Immature natural killer cell (primary cell): Measurements from ENCODE around the gene GPR75. TPM values are rescaled to one million over a fixed set of nuclear protein-coding genes. Genes with fewer than 3 reads are reported as not detected.

Experiments used
- DNase-seq, 3 donors: peaks; one replicate each; pipeline ENCODE4 v3.0.0; 2022; ENCODE audit warnings: mixed read lengths in 1 of 3
- H3K27ac Mint-ChIP-seq, 6 donors: one replicate each; pipeline ENCODE4 v1.8.0; 2020; ENCODE audit warnings: mixed read lengths in 6 of 6, mild to moderate bottlenecking in 5 of 6, inconsistent platforms in 4 of 6, moderate library complexity in 3 of 6
- H3K27me3 Mint-ChIP-seq, 3 donors: one replicate each; pipeline ENCODE4 v1.8.0; 2020 to 2021; ENCODE audit warnings: low read depth in 3 of 3, mild to moderate bottlenecking in 3 of 3, mixed read lengths in 3 of 3, moderate library complexity in 3 of 3, inconsistent platforms in 1 of 3
- H3K36me3 Mint-ChIP-seq, 3 donors: one replicate each; pipeline ENCODE4 v1.8.0; 2020; ENCODE audit warnings: mixed read lengths in 3 of 3, inconsistent platforms in 2 of 3, mild to moderate bottlenecking in 2 of 3
- H3K4me1 Mint-ChIP-seq, 2 donors: one replicate each; pipeline ENCODE4 v1.8.0; 2020; ENCODE audit warnings: inconsistent platforms in 2 of 2, mild to moderate bottlenecking in 2 of 2, mixed read lengths in 2 of 2, moderate library complexity in 1 of 2
- H3K4me3 Mint-ChIP-seq, 5 donors: one replicate each; pipeline ENCODE4 v1.8.0; 2020; ENCODE audit warnings: mild to moderate bottlenecking in 5 of 5, mixed read lengths in 5 of 5, inconsistent platforms in 3 of 5, moderate library complexity in 3 of 5
- H3K9me3 Mint-ChIP-seq, 6 donors: one replicate each; pipeline ENCODE4 v1.8.0; 2020; ENCODE audit warnings: mild to moderate bottlenecking in 6 of 6, mixed read lengths in 6 of 6, inconsistent platforms in 4 of 6, moderate library complexity in 3 of 6
- polyA plus RNA-seq, 3 donors: library from polyadenylated mRNA; unstranded; fragments of 300-500 nt; fragmentation: Illumina TruSeq; gene quantifications; one replicate each; pipeline ENCODE4 v1.2.3, GENCODE V29; 2021

GPR75 gene
- polyA plus RNA-seq: not detected

DNA sequence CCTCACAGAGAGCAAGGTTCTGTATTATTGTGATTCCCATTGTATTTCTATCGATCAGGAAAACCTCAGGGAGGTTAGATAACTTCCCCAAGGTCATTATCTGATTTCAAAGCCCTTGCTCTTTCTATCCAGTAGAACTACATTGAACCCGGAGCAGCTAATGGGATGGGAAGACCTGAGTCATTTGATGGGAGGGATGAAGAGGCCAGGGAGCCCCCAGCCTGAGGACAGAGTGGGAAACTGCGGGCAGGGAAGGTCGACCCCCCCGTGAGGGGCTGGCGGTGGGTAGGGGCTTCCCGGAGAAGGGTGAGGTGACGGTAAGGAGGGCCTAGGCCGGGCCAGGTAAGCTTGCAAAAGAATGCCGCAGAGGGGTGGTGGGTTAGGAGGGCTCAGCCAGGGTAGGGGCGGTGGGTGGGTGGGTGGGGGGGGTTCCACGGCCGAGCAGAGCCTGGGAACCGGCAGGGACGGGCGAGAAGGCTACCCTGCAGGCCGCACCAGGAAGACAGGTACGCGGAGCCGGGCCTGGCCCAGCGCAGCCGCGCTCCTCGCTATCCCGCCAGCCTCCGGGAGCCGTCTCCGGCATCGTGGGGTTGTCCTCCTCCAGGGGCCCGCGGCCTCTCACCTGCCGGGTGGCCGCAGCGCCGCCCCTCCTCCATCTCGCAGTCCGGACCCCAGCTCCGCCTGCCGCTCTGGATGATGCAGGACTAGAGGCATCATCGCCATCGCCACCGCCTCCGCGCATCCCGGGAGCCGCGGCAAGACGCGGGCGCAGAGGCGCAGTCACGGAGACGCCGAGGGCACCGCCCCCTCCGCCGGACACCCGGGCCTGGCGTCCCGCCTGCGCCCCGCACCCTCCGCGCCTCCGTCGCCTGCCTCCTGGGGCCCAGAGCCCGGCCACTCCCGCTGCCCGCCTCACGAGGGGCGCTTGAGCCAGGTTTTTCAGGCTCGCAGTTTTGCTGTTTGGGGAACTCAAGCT is at the start of gene GPR75:
Gene GPR75, minus strand, starts transcription at position 762 of the 976 bp plus-strand sequence. CDS start 5,211 bp downstream, outside the sequence.
- DNase-seq: no peak
- peaks cover 0 to 16% (median 9%) of the 10 kb centered on the region in 3 donors for H3K36me3 Mint-ChIP-seq
- H3K4me1 Mint-ChIP-seq: peaks cover 0 to 11% of the 10 kb centered on the region in 2 donors
- no peak within 1 kb of the TSS for H3K4me3 Mint-ChIP-seq
- peak within 1 kb of the TSS in 1 of 6 donors; percentile 6 for H3K27ac Mint-ChIP-seq
- H3K27me3 Mint-ChIP-seq: peaks cover 0 to 5% (median 0%) of the 10 kb centered on the region in 3 donors
- H3K9me3 Mint-ChIP-seq: no peaks in the 10 kb centered on the region

DNA sequence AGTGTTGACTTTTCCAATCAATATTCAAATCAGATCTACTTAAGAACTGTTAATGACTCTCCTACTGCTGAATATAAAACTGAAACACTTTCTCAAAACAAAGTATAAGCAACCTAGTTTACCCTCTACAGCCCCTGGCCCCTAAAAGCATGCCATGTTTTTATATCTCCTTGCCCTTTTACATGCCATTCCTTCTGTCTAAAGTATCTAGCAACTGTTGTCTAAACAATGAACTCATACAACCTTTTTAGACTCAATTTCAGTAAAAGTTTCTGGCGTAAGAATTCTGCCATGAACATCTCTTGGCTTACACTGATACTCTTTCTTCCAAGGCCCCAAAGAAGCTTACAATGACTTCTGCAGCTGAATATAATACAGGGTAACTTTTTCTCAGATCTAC is 47.8 kb upstream of the GPR75 start:
- peaks cover 0 to 18% of the 10 kb centered on the region in 2 donors for H3K4me1 Mint-ChIP-seq
- peak overlapping the region in 5 of 6 donors; percentile 25 to 68 (median 39) for H3K27ac Mint-ChIP-seq

DNA sequence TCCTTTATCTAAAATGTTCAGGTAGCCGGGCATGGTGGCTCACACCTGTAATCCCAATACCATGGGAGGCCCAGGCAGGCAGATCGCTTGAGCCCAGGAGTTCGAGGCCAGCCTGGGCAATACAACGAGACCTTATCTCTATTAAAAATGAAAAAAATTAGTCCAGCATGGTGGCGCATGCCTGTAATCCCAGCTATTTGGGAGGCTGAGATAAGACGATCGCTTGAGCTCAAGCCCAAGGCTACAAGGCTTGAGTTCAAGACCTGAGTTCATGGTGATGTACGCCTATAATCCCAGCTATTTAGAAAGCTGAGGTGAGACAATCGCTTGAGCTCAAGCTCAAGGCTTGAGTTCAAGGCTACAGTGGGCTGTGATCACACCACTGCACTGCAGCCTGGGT is 45.6 kb upstream of the GPR75 start:
- Mint-ChIP-seq H3K27me3 (no peaks in the 10 kb centered on the region), H3K4me3 (no peak overlapping the region), H3K9me3 (no peaks in the 10 kb centered on the region), H3K27ac (no peak overlapping the region), H3K4me1 (peaks cover 0 to under 1% of the 10 kb centered on the region in 2 donors), H3K36me3 (peaks cover 28 to 61% (median 33%) of the 10 kb centered on the region in 3 donors)
- no peak for DNase-seq

More for the DNA sequence above, 47.8 kb upstream of the GPR75 start:
- peaks cover 22 to 53% (median 24%) of the 10 kb centered on the region in 3 donors for H3K36me3 Mint-ChIP-seq
- H3K9me3 Mint-ChIP-seq: no peaks in the 10 kb centered on the region
- DNase-seq: no peak
- no peaks in the 10 kb centered on the region for H3K27me3 Mint-ChIP-seq
- no peak overlapping the region for H3K4me3 Mint-ChIP-seq

DNA sequence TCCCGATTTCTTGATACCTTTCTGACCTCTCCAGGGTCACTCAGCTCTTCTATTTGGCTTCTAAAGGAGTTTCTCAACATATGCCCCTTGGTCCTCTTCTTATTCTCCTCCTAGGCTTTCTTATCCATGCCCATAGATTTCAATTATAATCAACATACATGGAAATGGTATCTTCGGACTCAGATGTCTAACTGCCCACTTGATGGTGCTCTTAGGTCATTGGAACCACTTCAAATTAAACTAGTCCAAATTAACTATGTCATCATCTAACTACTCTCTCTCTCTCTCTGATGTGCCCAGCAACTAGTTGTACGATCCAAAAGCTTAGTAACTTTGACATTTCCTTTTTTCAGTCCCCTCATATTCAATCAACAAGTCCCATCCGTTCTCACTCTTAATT is 43.2 kb upstream of the GPR75 start:
- no peaks in the 10 kb centered on the region for H3K4me1 Mint-ChIP-seq
- no peak overlapping the region for H3K4me3 Mint-ChIP-seq
- H3K27me3 Mint-ChIP-seq: peaks cover 0 to under 1% (median 0%) of the 10 kb centered on the region in 3 donors
- H3K36me3 Mint-ChIP-seq: peaks cover 28 to 56% (median 42%) of the 10 kb centered on the region in 3 donors
- H3K27ac Mint-ChIP-seq: peak overlapping the region in 4 of 6 donors; percentile 2 to 58 (median 6)
- no peaks in the 10 kb centered on the region for H3K9me3 Mint-ChIP-seq
- no peak for DNase-seq

DNA sequence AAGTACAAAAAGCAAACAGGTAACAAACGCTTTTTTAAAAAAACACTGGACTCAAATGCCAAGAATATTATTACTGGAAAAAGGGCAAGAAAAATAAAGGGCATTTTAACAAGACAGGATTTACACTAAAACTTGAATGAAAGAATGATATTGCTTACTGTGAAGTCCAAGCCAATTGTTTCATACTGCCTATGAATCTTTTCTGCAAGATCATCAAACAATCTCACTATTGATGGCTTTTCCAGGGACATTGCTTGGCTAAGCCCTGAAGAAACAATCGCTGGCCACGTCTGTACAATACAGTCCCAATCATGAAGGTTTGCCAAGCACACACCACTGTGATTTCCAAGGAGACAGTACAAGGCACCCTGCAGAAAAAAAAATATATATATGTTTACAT is 41.4 kb upstream of the GPR75 start:
- Mint-ChIP-seq H3K4me1 (no peaks in the 10 kb centered on the region), H3K9me3 (no peaks in the 10 kb centered on the region), H3K27me3 (peaks cover 0 to 1% (median 0%) of the 10 kb centered on the region in 3 donors), H3K36me3 (peaks cover 20 to 50% (median 39%) of the 10 kb centered on the region in 3 donors), H3K4me3 (no peak overlapping the region), H3K27ac (peak overlapping the region in 1 of 6 donors; percentile 77)
- no peak for DNase-seq

DNA sequence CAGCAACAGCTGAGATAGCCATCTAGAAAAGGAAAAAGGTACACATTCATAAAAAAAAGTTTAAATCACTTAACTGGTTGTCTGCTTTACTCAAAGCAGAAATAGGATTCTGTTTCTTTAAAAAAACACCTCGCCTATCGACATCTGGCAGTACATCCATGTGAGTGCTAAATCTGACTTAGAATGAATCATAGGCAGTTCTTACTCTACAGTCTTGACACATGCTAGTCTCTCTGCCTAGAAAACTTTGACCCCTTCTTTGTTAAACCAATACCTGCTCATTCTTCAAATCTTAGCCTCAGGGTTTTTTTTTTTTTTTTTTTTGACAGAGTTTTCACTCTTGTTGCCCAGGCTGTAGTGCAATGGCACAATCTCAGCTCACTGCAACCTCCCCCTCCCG is 37.1 kb upstream of the GPR75 start:
- no peak overlapping the region for H3K4me3 Mint-ChIP-seq
- H3K27me3 Mint-ChIP-seq: peaks cover 0 to 2% (median 1%) of the 10 kb centered on the region in 3 donors
- H3K4me1 Mint-ChIP-seq: no peaks in the 10 kb centered on the region
- no peak for DNase-seq
- H3K27ac Mint-ChIP-seq: peak overlapping the region in 2 of 6 donors; percentile 14 to 15
- H3K9me3 Mint-ChIP-seq: no peaks in the 10 kb centered on the region
- H3K36me3 Mint-ChIP-seq: peaks cover 23 to 53% (median 41%) of the 10 kb centered on the region in 3 donors

DNA sequence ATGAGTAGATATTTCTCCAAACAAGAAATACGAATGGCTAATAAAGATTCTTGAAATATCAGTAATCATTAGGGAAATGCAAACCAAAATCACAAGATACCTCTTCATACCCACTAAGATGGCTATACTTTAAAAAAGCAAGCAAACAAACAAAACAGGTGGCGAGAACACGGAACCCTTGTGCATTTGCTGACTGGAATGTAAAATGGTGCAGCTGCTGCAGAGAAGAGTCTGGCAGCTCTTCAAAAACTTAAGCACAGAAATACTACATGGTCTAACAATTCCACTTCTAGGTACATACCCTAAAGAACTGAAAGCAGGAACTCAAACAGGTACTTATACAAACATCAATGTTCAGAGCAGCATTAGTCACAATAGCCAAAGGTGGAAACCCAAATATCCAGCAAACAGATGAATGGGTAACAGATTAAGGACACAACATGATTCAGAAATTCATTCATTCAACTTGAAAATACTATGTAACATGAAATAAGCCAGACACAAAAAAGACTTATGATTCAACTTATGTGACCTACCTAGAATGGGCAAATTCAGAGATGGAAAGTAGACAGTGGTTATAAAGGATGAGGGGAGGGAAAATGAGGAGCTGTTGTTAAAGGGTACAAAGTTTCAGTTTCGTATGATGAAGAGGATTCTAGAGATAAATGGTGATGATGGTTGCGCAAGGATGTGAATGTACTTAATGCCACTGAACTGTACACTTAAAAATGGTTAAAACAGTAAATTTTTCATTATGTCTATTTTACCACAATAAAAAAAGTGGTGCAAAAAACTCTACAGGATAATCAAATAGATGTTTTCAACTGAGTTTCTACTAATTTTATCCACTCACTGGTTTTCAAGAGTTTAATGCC is 26.9 kb upstream of the GPR75 start:
- Mint-ChIP-seq H3K4me3 (no peak overlapping the region), H3K36me3 (peaks cover 39 to 75% (median 47%) of the 10 kb centered on the region in 3 donors), H3K4me1 (no peaks in the 10 kb centered on the region), H3K27ac (peak overlapping the region in 5 of 6 donors; percentile 1 to 72 (median 34)), H3K9me3 (no peaks in the 10 kb centered on the region), H3K27me3 (peaks cover 0 to 2% (median 0%) of the 10 kb centered on the region in 3 donors)
- no peak for DNase-seq

DNA sequence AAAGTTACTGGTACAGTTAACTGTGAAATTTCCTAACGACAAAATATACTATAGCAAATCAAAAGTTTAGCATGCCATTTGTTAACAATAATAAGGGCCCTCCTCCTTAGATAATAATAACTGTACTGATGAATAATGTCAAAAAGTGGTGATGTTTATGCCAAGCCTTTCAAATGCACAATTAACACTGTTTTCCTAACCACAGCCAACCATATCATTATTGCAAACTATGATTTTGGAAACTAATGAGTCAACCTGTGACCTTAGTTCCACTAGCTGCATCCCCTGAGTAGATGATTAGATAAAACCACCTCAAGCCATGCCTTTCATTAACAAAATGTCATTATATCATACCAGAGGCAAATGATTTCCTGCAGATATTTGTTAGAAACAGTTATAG is 25.1 kb upstream of the GPR75 start:
- no peaks in the 10 kb centered on the region for H3K9me3 Mint-ChIP-seq
- H3K27me3 Mint-ChIP-seq: no peaks in the 10 kb centered on the region
- peak overlapping the region in 3 of 6 donors; percentile 26 to 66 (median 40) for H3K27ac Mint-ChIP-seq
- no peak for DNase-seq
- peaks cover 39 to 69% (median 54%) of the 10 kb centered on the region in 3 donors for H3K36me3 Mint-ChIP-seq
- no peaks in the 10 kb centered on the region for H3K4me1 Mint-ChIP-seq
- H3K4me3 Mint-ChIP-seq: no peak overlapping the region

DNA sequence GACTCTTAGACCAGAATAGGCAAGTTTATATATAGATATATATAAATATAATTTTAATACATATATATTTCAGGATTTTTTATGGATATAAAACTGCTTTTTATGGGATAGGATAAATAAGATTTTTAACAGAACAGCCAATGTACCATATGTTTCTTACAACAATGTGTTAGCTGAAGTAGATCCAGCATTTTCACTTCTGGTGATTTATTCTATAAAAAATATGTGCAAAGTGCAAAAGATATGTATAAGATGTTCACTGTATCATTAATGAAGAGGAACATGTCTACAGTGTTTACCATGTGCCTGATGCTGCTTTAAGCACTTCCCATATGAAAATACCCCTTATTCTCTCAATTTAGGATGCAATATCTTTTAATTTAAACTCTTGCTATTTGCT is 22.2 kb upstream of the GPR75 start:
- H3K9me3 Mint-ChIP-seq: no peaks in the 10 kb centered on the region
- no peaks in the 10 kb centered on the region for H3K27me3 Mint-ChIP-seq
- H3K36me3 Mint-ChIP-seq: peaks cover 46 to 69% (median 55%) of the 10 kb centered on the region in 3 donors
- no peak overlapping the region for H3K27ac Mint-ChIP-seq
- DNase-seq: no peak
- no peaks in the 10 kb centered on the region for H3K4me1 Mint-ChIP-seq
- no peak overlapping the region for H3K4me3 Mint-ChIP-seq

DNA sequence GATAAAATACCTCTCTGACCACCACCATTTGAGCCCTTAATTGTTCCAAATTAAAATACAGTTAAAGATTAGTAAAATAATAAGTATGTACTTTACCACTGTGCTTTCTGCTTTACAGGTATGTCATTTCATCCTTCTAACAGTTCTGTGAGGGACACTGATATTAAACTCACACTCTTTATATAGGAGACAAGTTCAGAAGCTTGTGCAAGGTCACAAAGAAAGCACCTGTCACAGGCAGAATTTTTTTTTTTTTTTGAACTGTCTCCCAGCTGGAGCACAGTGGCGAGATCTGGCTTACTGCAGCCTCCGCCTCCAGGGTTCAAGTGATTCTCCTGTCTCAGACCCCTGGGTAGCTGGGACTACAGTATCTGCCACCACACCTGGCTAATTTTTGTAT is 21.6 kb upstream of the GPR75 start:
- no peak for DNase-seq
- no peak overlapping the region for H3K4me3 Mint-ChIP-seq
- no peaks in the 10 kb centered on the region for H3K9me3 Mint-ChIP-seq
- no peak overlapping the region for H3K27ac Mint-ChIP-seq
- H3K4me1 Mint-ChIP-seq: no peaks in the 10 kb centered on the region
- H3K27me3 Mint-ChIP-seq: no peaks in the 10 kb centered on the region
- peaks cover 40 to 63% (median 49%) of the 10 kb centered on the region in 3 donors for H3K36me3 Mint-ChIP-seq

DNA sequence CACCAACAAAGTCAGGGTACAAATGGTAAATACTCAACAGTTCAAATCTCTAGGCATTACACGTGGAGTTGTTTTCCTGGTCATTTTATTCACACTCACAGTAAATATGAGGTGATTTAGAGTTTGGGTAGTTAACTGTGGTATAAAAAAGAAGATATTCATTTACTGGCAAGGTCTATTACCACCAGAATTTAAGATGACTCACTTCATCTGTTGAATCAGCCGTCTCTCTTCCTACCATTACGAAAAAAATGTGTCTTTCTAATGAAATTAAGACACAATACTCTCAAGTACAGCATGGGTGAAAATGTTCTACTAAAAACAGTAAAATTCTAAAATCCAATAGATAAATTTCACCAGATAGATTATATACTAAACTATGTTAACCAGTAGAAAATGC is 21.0 kb upstream of the GPR75 start:
- Mint-ChIP-seq H3K4me1 (no peaks in the 10 kb centered on the region), H3K9me3 (no peaks in the 10 kb centered on the region), H3K4me3 (no peak overlapping the region), H3K27me3 (no peaks in the 10 kb centered on the region), H3K36me3 (peaks cover 44 to 64% (median 49%) of the 10 kb centered on the region in 3 donors), H3K27ac (peak overlapping the region in 4 of 6 donors; percentile 13 to 67 (median 24))
- DNase-seq: no peak

DNA sequence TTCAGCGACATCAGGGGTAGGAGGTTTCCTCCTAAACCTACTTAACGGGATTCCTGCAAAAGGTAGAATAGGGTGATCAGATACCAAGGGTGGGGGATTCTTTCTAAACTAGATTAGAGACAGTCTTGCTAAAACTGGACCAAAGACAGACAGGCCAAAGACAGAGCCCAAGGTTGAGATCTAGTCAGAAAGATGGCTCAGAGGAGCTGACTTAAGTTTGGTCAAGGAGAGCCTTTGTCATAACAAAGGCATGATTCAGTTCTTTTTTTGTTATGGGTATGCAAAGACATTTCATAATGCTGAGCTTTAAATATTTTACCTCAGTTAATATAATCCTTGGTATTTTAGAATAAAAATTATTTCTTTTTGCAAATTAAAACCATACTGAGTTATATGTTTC is 17.8 kb upstream of the GPR75 start:
- no peaks in the 10 kb centered on the region for H3K27me3 Mint-ChIP-seq
- no peaks in the 10 kb centered on the region for H3K9me3 Mint-ChIP-seq
- H3K4me3 Mint-ChIP-seq: no peak overlapping the region
- peak overlapping the region in 1 of 6 donors; percentile 41 for H3K27ac Mint-ChIP-seq
- H3K36me3 Mint-ChIP-seq: peaks cover 36 to 57% (median 38%) of the 10 kb centered on the region in 3 donors
- H3K4me1 Mint-ChIP-seq: no peaks in the 10 kb centered on the region
- DNase-seq: no peak

DNA sequence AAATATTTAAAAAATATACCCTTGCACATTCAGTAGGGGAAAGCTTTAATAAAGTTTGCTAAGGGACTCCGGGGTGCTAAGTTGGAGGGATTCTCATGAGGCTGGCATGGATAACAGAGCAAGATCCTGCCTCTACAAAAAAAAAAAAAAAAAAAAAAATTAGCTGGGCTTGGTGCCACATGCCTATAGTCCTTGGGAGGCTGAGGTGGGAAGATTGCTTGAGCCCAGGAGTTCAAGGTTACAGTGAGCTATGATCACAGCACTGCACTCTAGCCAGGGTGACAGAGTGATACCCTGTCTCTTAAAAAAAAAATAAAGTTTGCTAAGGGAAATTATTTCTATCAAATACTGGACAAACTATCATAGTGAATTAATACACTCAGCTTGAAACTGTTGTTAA is 17.3 kb upstream of the GPR75 start:
- no peak for DNase-seq
- H3K4me1 Mint-ChIP-seq: no peaks in the 10 kb centered on the region
- H3K4me3 Mint-ChIP-seq: no peak overlapping the region
- no peaks in the 10 kb centered on the region for H3K9me3 Mint-ChIP-seq
- peaks cover 32 to 53% (median 33%) of the 10 kb centered on the region in 3 donors for H3K36me3 Mint-ChIP-seq
- H3K27me3 Mint-ChIP-seq: no peaks in the 10 kb centered on the region
- H3K27ac Mint-ChIP-seq: no peak overlapping the region
